Subcutaneous adipose tissue (tissue), 4 donors: ENCODE results near the gene RIC8B. TPM values are rescaled to one million over a fixed set of nuclear protein-coding genes. Genes with fewer than 3 reads are reported as not detected.

Source experiments
- CTCF ChIP-seq: fragments of 450-650 bp; IDR thresholded peaks from one replicate; pipeline ENCODE4 v1.5.1; 2016; ENCODE audit warnings: low read depth, mild to moderate bottlenecking, control low read depth, antibody characterized with exemption, moderate library complexity
- total RNA-seq, 4 donors: library from RNA; depleted of rRNA; stranded (reverse); fragments of >200 nt; gene quantifications; one replicate each; pipeline ENCODE4 v1.1.0, GENCODE V29; 2016

RIC8B gene
- total RNA-seq, 4 donors from 2014 or later, result 16.4 to 21.4 (median 17.1) TPM

GRCh38 chr12:106873983-106874382, 99.5 kb downstream of the RIC8B start:
- no peak for TF ChIP-seq CTCF

- TF ChIP-seq CTCF, result no peak
These were observed 104.3 kb downstream of the RIC8B start for GRCh38 chr12:106878804-106879203.

- no peak for TF ChIP-seq CTCF
These were observed 105.1 kb downstream of the RIC8B start for GRCh38 chr12:106879612-106880011.

- no peak for TF ChIP-seq CTCF
These were observed 108.9 kb downstream of the RIC8B start for GRCh38 chr12:106883426-106883825.

- TF ChIP-seq CTCF, result no peak
These were observed 110.5 kb downstream of the RIC8B start for GRCh38 chr12:106885026-106885425.

GRCh38 chr12:106885541-106886249, 111.2 kb downstream of the RIC8B start:
- no peak for TF ChIP-seq CTCF

GRCh38 chr12:106886932-106887331, 112.5 kb downstream of the RIC8B start:
- TF ChIP-seq CTCF, result no peak
